Body of pancreas (tissue), 4 donors: ENCODE results near the gene IL12B.

Experiments used
- POLR2A ChIP-seq, 3 donors: fragments of 450-650 bp; IDR thresholded peaks; one replicate each; pipeline ENCODE4 v1.6.1; 2016; ENCODE audit warnings: antibody characterized with exemption in 3 of 3, mild to moderate bottlenecking in 2 of 3
- TF ChIP-seq, protein P1 (sequence below), 7 experiments: fragments of 450-650 bp in 4 of 7; fragments of 200-600 bp in 3 of 7; sonication (generic) in 3 of 7; IDR thresholded peaks; one replicate each; pipeline ENCODE4 v1.5.1; 2016 to 2019; ENCODE audit warnings: antibody characterized with exemption in 7 of 7

DNA sequence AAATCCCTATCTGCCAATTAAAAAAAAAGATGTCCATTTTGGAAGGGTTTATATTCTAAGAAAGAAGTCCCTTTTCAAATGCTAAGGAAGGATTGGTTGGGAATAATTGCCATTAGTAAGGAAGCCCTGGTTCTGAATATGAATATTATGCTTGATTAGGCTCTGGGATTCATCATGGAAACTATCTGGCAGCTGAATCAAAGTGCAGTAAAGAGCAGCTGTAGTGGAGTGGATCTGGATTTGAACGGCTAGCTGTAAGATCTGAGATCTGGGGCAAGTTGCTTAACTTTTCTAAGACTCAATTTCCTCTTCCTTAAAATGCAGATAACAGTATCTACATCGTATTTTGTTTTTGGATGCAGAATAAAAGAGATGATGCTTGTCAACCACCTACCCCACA, 10.5 kb downstream of the IL12B start:
- TF ChIP-seq, protein P1, sequence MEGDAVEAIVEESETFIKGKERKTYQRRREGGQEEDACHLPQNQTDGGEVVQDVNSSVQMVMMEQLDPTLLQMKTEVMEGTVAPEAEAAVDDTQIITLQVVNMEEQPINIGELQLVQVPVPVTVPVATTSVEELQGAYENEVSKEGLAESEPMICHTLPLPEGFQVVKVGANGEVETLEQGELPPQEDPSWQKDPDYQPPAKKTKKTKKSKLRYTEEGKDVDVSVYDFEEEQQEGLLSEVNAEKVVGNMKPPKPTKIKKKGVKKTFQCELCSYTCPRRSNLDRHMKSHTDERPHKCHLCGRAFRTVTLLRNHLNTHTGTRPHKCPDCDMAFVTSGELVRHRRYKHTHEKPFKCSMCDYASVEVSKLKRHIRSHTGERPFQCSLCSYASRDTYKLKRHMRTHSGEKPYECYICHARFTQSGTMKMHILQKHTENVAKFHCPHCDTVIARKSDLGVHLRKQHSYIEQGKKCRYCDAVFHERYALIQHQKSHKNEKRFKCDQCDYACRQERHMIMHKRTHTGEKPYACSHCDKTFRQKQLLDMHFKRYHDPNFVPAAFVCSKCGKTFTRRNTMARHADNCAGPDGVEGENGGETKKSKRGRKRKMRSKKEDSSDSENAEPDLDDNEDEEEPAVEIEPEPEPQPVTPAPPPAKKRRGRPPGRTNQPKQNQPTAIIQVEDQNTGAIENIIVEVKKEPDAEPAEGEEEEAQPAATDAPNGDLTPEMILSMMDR (IDR thresholded peaks at IDR 0.05): no peak
- no peak for TF ChIP-seq POLR2A (IDR thresholded peaks at IDR 0.05)
